Measurements from ENCODE around the gene AFF3.

DNA sequence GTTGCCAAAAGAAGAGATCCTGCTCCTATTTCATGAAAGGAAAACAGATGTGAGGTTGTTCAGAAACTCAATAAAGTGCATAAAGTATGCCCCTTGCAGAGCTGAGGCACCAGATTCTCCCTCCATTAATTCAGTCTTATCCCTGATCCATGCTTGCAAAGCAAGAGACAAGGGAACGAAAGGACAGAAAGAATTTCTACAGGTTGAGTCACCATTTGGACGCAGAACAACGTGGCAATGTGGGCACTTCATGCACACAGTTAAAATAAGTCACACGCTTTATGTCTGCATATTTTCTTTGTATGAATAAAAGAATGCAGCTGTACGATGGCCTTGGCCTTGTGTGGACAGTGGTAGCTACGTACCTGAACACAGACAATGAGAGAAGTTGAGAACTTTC lies 330.8 kb downstream of the AFF3 start:
- TF ChIP-seq, protein P1, sequence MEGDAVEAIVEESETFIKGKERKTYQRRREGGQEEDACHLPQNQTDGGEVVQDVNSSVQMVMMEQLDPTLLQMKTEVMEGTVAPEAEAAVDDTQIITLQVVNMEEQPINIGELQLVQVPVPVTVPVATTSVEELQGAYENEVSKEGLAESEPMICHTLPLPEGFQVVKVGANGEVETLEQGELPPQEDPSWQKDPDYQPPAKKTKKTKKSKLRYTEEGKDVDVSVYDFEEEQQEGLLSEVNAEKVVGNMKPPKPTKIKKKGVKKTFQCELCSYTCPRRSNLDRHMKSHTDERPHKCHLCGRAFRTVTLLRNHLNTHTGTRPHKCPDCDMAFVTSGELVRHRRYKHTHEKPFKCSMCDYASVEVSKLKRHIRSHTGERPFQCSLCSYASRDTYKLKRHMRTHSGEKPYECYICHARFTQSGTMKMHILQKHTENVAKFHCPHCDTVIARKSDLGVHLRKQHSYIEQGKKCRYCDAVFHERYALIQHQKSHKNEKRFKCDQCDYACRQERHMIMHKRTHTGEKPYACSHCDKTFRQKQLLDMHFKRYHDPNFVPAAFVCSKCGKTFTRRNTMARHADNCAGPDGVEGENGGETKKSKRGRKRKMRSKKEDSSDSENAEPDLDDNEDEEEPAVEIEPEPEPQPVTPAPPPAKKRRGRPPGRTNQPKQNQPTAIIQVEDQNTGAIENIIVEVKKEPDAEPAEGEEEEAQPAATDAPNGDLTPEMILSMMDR (IDR thresholded peaks at IDR 0.05), result no peak
- no peak for TF ChIP-seq POLR2A (IDR thresholded peaks at IDR 0.05)
